ENCODE data around the gene MRPS24.

DNA sequence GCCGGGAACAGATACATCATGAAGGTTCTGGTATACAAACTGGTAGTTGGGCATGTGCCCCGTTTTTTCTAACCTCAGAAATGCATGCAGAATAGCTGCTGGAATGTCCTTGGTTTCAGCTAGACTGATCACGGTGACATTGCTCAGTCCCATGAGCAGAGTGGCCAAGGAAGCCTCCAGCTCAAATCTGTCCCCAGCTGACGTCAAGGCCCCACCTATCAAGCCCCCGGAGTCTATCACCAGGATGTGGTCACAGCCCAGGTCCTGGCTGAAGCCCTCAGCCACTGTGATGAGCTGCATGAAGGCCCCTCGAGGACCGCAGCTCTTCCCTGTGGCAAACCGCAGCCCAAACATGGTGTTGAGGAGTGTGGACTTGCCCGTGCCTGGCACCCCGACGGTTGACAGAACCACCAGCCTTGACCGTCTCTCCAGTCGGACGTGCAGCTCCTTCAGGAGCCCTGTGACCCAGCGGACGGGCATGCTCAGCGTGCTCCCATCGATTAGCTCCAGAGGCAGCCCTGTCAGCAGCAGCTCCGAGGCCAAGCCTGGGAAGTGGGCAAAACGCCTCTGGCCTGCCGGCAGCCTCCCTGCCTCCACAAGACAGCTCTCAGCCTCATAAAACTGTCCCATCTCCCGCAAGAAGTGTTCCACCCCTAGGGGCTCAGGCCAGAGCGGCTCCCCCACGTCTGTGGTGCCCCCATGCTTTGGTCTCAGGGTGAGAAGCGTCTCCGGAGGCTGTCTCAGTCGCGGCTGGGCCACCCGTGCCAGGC is 7.8 kb upstream of the MRPS24 start:
- TF ChIP-seq POLR2A (IDR thresholded peaks at IDR 0.05; ENCODE audit: low read depth, low read length) (no peak), TAF1 (IDR thresholded peaks at IDR 0.05; ENCODE audit: borderline replicate concordance, low read depth, low read length) (no peak)

Measured in GM12892 (cell line).